Duodenal mucosa (tissue), 2 donors: ENCODE results near the gene PAX5.

Experiments
- H3K27ac ChIP-seq: one replicate; pipeline ENCODE4 v1.7.0; 2013; ENCODE audit warnings: low read depth, low read length
- H3K27me3 ChIP-seq, 2 donors: one replicate each; pipeline ENCODE4 v1.7.0; 2013; ENCODE audit warnings: low read length in 2 of 2, control low read depth in 1 of 2; ENCODE audit not compliant: insufficient read depth in 2 of 2, control insufficient read depth in 1 of 2
- H3K36me3 ChIP-seq, 2 donors: one replicate each; pipeline ENCODE4 v1.7.0; 2013; ENCODE audit warnings: low read length in 2 of 2, control low read depth in 1 of 2; ENCODE audit not compliant: insufficient read depth in 2 of 2, control insufficient read depth in 1 of 2
- H3K4me1 ChIP-seq, 2 donors: one replicate each; pipeline ENCODE4 v1.7.0; 2013; ENCODE audit warnings: low read length in 2 of 2, control low read depth in 1 of 2; ENCODE audit not compliant: insufficient read depth in 2 of 2, control insufficient read depth in 1 of 2
- H3K4me3 ChIP-seq, 2 donors: one replicate each; pipeline ENCODE4 v1.7.0; 2013; ENCODE audit warnings: low read length in 2 of 2, low read depth in 1 of 2
- H3K9ac ChIP-seq, 2 donors: one replicate each; pipeline ENCODE4 v1.7.0; 2013; ENCODE audit warnings: low read length in 2 of 2, low read depth in 1 of 2
- H3K9me3 ChIP-seq, 2 donors: one replicate each; pipeline ENCODE4 v1.7.0; 2013; ENCODE audit warnings: low read length in 2 of 2, control low read depth in 1 of 2; ENCODE audit not compliant: control insufficient read depth in 1 of 2

The PAX5 gene

DNA sequence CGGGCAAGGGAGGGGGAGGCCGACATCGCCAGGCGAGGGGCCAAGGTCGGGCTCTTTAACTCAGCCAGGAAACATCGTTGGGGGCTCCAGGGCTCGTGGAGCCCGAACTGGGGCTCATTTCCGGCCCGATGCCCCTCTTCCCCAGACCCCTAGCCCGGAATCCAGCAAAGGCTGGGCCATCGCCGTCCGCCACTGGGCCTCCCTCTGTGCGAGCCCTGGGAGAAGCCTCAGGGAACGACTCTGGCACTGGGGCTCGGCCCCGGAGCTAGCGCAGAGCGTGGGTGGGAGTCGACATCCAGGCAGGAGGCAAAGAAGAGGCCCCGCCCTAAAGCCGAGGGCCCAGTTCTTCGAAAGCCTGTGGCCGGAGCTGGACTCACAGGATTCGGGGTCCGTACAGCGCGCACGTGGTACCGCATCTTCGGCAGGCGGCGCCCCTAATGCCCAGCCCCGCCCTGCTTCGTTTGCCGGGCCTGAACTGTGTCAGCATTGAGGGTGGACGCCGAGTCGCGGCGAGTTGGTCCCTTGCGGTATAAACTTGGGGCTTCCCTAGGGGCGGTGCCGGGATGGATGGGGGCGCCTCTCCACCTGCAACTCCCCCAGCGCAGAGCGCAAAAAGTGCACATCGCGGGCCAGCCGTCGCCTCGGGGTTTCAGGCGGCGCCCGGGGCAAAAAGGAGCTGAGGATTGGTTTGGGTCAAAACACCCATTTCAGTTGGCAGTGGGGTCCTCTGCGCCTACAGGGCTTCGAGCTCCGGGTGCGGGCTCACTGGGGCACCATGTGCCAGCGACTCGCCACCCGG lies 3.6 kb upstream of the PAX5 start:
- Histone ChIP-seq H3K27ac (no peak overlapping the region), H3K36me3 (no peaks in the 10 kb centered on the region), H3K9me3 (no peaks in the 10 kb centered on the region), H3K4me3 (peak overlapping the region; percentile 81 to 84), H3K9ac (no peak overlapping the region), H3K4me1 (peaks cover 14 to 31% of the 10 kb centered on the region in 2 donors), H3K27me3 (peaks cover 78 to 89% of the 10 kb centered on the region in 2 donors)

GRCh38 chr9:37036776-37037502 lies 2.9 kb upstream of the PAX5 start:
- peak overlapping the region in 1 of 2 donors; percentile 54 for H3K9ac ChIP-seq
- H3K27me3 ChIP-seq, result peaks cover 86 to 91% of the 10 kb centered on the region in 2 donors
- H3K4me3 ChIP-seq, result peak overlapping the region; percentile 81 to 84
- peaks cover 14 to 31% of the 10 kb centered on the region in 2 donors for H3K4me1 ChIP-seq
- no peaks in the 10 kb centered on the region for H3K9me3 ChIP-seq
- no peaks in the 10 kb centered on the region for H3K36me3 ChIP-seq
- H3K27ac ChIP-seq, result no peak overlapping the region

DNA sequence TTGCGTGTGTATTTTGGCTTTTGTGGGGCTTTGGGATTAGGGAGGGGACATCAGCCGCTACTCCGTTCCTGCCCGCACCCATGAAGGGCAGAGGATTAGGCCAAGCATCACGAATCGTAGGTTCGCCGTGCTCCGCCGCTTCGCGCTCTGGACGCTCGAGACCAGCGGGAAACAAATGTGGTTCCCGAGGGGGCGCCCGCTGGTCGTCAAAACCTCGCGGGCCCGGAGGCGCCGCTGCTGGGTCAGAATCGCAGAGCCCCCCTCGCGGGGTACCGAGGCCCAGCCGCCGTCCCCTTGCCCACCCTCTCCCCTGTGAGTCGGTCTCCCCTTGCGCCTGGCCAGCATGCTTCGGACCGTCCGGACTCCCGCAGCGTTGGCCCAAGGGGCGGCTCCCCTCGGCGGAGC lies 2.3 kb upstream of the PAX5 start:
- no peaks in the 10 kb centered on the region for H3K9me3 ChIP-seq
- no peak overlapping the region for H3K9ac ChIP-seq
- H3K27me3 ChIP-seq, result peaks cover 91% of the 10 kb centered on the region in 2 donors

DNA sequence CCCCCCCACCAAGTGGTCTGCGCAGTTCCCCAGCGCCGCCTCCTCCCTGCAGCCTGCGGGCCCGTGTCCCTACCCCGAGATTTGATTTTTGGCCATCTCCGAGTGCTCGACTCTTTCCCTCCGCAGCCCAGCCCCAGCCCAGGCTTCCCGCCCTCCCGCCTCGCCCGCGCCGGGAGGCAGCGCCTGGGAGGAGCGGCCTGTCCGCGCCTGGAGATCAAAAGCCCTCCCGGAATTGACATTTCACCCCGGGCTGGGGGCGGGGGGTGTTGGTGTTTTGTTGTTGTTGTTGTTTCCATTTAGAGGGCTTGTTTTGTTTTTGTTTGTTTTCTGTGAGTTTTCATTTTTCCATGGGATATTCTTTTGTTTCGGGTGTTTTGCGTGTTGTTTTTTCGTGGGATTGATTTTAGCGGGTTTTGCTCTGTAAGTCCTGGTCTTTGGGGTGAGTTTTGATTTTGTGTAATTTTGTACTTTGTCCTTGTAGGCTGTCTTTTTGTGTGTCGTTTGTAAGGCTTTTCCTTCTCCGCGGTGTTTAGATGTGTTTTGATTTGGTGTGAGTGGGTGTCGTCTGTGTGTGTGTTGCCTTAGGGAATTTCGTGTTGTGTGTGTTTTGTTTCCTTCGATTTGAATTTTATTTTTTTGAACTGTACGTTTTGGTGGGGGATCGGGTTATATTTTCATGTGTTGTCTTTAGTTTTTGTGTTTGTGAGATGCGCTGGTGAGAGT lies 1.7 kb upstream of the PAX5 start:
- peaks cover 91% of the 10 kb centered on the region in 2 donors for H3K27me3 ChIP-seq
- H3K36me3 ChIP-seq, result no peaks in the 10 kb centered on the region
- no peaks in the 10 kb centered on the region for H3K9me3 ChIP-seq
- peaks cover 14 to 31% of the 10 kb centered on the region in 2 donors for H3K4me1 ChIP-seq
- no peak overlapping the region for H3K27ac ChIP-seq
- no peak overlapping the region for H3K9ac ChIP-seq
- H3K4me3 ChIP-seq, result peak overlapping the region; percentile 81 to 84

More for the DNA sequence above, 2.3 kb upstream of the PAX5 start:
- no peaks in the 10 kb centered on the region for H3K36me3 ChIP-seq
- peaks cover 14 to 31% of the 10 kb centered on the region in 2 donors for H3K4me1 ChIP-seq
- no peak overlapping the region for H3K27ac ChIP-seq
- peak overlapping the region; percentile 81 to 84 for H3K4me3 ChIP-seq

DNA sequence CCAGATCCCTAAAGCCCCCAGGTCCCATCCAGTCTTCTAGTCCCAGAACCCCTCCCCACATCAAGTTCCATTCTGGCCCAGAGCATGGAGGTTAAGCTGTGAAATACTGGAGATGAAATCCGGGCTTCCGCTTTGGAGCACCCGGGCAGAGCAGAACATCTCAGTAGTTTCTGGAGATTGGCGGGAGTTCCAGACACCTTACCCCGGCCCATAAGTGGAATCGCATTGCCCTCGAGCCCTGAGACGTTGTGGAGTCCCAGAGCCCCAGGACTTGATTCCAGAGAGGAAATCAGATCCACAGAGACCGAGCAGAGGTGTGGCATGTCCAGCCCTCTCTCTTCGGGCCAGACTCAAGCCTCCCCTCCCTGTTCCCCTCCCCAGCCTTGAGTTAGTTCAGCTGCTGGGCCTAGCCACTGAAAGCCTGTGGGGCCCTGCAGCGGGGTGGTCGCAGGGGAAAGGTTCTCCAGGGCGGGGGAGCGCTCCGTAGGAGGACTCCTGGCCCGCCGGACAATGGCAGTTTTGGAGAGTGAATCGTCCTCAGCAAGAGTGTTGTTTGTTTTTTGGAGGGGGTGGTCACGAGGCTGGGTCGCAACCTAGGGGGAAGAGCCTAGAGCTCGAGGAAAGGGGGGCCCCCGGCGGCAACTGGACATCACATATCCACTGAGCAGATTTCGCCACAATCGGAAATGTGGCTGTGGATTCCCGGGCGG lies 1.0 kb upstream of the PAX5 start:
- peak overlapping the region in 1 of 2 donors; percentile 36 for H3K4me3 ChIP-seq
- H3K27ac ChIP-seq, result no peak overlapping the region

DNA sequence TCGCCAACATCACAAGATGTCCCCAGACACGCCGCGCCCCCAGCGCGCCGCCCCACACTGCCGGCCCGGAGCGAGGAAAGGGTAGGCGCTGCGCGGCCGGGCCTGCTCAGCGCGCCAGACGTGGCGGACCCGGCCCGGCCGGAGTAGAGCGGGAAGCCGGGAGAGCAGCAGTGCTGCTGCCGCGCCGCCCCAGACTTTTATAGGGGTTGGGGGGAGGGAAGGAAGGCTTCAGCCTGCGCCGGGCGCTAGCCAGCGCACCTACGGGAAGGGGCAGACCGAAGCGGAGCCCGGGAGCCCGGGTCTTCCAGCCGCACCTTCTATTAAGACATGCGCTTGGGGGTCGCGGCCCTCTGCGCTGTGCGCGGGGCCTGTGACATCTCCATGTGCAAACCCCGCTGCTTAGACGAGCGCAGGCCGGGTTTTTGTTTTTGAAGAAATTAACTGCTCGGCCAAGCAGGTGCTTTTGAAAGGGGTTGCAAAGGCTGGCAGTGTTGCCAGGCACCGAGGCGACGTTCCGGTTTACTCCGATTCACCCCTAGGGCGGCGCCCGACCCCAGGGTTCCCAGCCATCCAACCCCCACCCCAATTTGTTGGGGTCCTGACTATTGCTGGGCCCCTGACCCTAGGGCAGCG lies 353 bp upstream of the PAX5 start:
- Histone ChIP-seq H3K36me3 (no peaks in the 10 kb centered on the region), H3K27me3 (peaks cover 94 to 96% of the 10 kb centered on the region in 2 donors), H3K4me3 (peak overlapping the region; percentile 24 to 36), H3K27ac (no peak overlapping the region), H3K9ac (no peak overlapping the region), H3K4me1 (peaks cover 24 to 39% of the 10 kb centered on the region in 2 donors), H3K9me3 (no peaks in the 10 kb centered on the region)

More for the DNA sequence above, 1.0 kb upstream of the PAX5 start:
- H3K36me3 ChIP-seq, result no peaks in the 10 kb centered on the region
- H3K4me1 ChIP-seq, result peaks cover 20 to 33% of the 10 kb centered on the region in 2 donors
- peaks cover 91 to 92% of the 10 kb centered on the region in 2 donors for H3K27me3 ChIP-seq
- H3K9me3 ChIP-seq, result no peaks in the 10 kb centered on the region
- no peak overlapping the region for H3K9ac ChIP-seq

DNA sequence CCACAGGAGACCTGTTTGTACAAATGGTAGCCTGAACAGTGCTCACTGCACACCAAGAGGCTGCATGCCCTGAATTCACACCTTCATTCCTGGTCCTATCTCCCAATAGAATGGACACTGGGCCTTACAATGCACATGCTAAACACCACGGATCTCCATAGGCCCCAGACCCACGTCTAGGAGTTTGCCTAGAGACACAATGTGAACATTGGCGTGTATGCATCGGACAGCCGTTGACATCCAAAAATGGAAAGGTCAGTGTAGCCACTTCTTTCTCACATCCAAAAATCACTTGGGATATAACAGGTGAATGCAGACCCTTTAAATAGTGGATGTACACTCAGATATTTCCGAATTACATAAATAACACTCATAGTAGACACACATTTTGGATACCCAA lies 927 bp downstream of the PAX5 start:
- Histone ChIP-seq H3K27me3 (peaks cover 94 to 96% of the 10 kb centered on the region in 2 donors), H3K4me1 (peaks cover 24 to 38% of the 10 kb centered on the region in 2 donors)

GRCh38 chr9:37032713-37033112 lies 1.4 kb downstream of the PAX5 start:
- no peaks in the 10 kb centered on the region for H3K36me3 ChIP-seq
- no peak overlapping the region for H3K4me3 ChIP-seq
- peaks cover 21 to 37% of the 10 kb centered on the region in 2 donors for H3K4me1 ChIP-seq
- H3K27me3 ChIP-seq, result peaks cover 94 to 96% of the 10 kb centered on the region in 2 donors
- no peak overlapping the region for H3K9ac ChIP-seq
- no peaks in the 10 kb centered on the region for H3K9me3 ChIP-seq
- no peak overlapping the region for H3K27ac ChIP-seq

More for the DNA sequence above, 927 bp downstream of the PAX5 start:
- Histone ChIP-seq H3K9ac (no peak overlapping the region), H3K9me3 (no peaks in the 10 kb centered on the region), H3K4me3 (no peak overlapping the region), H3K27ac (no peak overlapping the region), H3K36me3 (no peaks in the 10 kb centered on the region)

GRCh38 chr9:37031902-37032301 lies 2.2 kb downstream of the PAX5 start:
- Histone ChIP-seq H3K4me3 (no peak overlapping the region), H3K9ac (no peak overlapping the region), H3K36me3 (no peaks in the 10 kb centered on the region), H3K9me3 (no peaks in the 10 kb centered on the region), H3K27ac (no peak overlapping the region), H3K4me1 (peaks cover 18 to 35% of the 10 kb centered on the region in 2 donors), H3K27me3 (peaks cover 91 to 95% of the 10 kb centered on the region in 2 donors)
